Brain pericyte (primary cell): ENCODE measurements around the gene LAMB1.
"Not testable (repeated sequence)": the region's sequence is repeated elsewhere in the genome, so short reads cannot be mapped to it uniquely, and the experiment has no call there.

Experiments
- DNase-seq: peaks from one replicate; pipeline ENCODE4 v3.0.0-alpha.2; 2012; ENCODE audit warnings: low read depth, low spot score

The LAMB1 gene

DNA sequence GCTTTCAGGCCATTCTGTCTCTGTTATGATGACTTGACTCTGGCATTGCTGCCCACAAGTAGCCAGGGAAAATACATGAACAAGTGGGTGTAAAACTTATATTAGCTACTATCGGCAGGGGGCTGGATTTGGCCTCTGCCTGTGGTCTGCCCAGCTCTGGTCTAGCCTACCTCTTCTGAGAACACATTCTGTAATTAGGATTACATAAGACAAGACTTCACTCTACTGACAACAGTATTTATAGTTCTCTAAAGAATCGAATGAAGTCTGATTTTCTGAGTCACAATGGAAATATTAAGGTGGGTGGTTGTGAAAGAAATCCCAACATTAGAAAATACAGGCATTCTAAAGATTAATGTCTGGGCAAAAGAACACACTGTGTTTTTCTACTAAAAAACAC is 56.5 kb downstream of the LAMB1 start:
- no peak for DNase-seq

GRCh38 chr7:107945332-107945731 is 57.6 kb downstream of the LAMB1 start:
- DNase-seq, result no peak

- no peak for DNase-seq
These were observed 58.4 kb downstream of the LAMB1 start for GRCh38 chr7:107944411-107945169.

DNA sequence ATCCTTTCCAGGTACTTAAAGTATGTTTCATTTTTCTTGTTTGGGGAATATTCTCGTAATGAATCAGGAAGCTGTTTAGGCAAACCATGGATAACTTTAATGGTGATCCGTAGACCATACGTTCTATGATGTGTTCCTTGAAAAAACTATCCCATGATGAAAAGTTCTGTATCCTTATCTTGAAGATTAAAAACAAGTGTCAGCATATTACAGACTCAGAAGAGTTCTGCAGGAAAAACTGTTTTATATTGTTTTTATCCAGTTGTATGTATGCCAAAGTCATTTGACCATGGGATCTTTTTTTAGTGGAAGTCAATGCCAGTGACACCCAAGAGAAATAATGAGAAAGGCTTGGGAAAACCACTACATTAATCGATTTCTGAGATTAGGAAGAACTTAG is 59.9 kb downstream of the LAMB1 start:
- DNase-seq, result no peak

DNA sequence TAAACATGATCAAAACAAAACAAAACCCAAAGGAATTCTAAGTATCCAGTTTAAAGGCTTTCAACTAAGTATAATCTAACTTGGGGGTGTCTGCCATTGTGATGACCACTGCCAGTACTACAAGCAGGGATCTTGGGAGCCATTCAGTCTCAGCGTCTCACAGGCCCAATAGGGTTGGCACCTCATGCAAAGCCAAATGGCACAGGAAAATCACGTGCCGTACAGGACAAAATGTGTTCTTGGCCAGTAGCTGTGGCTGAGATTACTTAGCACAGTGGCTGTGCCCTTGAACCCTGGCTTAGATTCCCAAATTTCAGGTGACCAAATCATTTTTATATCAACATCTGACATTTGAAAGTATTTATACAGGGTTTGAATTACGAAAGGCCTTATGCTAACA is 62.0 kb downstream of the LAMB1 start:
- no peak for DNase-seq

GRCh38 chr7:107939573-107940489 is 63.1 kb downstream of the LAMB1 start:
- DNase-seq, result no peak

- no peak for DNase-seq
These were observed 64.3 kb downstream of the LAMB1 start for GRCh38 chr7:107938456-107939250.

DNA sequence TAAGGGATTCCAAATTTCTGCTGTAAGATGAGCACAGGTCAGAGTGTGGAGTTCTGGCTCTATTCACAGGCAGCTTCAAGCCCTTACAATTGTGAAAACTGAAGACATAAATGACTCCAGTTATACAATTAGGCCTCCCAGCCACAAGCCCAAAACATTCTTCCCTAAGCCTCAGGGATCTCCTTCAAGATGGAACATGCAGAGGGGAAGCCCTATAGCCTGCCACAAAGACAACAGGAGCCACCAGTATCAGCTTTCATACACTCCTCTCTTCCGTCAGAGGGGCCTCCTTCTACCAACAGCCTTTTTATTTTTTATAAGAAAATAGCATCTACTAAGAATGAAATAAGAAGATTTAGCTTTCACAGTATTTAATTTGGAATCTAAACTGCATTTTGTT is 65.4 kb downstream of the LAMB1 start:
- no peak for DNase-seq

GRCh38 chr7:107936312-107936711 is 66.6 kb downstream of the LAMB1 start:
- DNase-seq, result no peak

- no peak for DNase-seq
These were observed 67.8 kb downstream of the LAMB1 start for GRCh38 chr7:107934991-107935770.

GRCh38 chr7:107933386-107934013 is 69.5 kb downstream of the LAMB1 start:
- no peak for DNase-seq

DNA sequence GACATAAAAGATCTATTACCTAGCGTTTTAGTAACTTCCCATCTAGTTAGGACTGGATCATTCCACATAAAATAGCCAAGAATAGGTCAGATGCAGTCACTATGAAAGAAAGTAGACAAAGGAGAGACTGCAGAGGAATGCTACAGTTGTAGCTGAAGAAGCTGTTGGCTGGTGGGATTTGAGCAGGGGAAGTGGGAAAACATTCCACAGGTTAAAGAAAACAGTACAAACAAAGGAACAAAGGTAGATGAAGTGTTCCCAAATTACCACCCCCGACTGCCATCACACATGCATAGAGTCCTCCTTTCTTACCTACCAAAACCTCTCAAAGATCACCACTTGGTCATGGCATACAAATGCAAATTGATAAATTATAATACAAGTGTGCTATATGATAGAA is 70.2 kb downstream of the LAMB1 start:
- DNase-seq, result no peak

DNA sequence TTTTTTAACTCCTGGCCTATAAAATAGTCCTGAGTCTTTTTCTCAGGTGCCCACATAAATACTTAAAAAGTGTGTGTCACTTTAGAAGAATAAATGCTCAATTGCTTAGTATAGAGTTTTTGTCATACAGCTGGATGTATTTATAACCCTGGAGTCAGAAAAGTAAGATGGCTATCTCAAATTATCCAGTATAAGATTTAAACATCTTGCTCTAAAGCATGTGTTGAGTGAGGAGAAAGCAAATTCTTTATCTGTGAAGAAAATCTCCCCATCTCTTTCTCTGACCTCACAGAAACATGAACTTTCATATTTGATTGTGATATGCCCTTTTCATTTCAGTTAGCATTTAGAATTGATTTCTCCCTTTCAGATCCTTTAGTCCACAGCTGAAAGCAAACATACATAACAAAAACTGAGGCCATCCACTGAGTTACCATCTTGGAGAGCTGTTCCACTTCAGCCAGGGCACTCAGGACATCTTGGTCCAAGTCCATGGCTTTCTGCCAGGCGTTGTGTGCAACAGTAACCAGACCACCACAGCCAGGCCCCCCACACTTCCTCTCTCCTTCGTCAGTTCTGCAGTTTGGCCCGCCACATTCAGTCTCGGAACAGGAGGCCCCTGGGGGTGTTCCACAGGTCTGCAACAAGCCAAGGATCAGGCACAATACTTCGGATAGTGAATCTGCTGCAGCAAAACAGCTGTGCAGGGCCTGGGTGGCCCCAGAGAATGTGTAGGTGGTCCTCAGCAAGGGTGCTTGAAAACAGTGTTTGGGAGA is 71.0 kb downstream of the LAMB1 start:
- no peak for DNase-seq

GRCh38 chr7:107926481-107926880 is 76.5 kb downstream of the LAMB1 start:
- DNase-seq, result no peak

- DNase-seq, result no peak
These were observed 78.0 kb downstream of the LAMB1 start for GRCh38 chr7:107924841-107925504.

- no peak for DNase-seq
These were observed 80.1 kb downstream of the LAMB1 start for GRCh38 chr7:107922886-107923285.

DNA sequence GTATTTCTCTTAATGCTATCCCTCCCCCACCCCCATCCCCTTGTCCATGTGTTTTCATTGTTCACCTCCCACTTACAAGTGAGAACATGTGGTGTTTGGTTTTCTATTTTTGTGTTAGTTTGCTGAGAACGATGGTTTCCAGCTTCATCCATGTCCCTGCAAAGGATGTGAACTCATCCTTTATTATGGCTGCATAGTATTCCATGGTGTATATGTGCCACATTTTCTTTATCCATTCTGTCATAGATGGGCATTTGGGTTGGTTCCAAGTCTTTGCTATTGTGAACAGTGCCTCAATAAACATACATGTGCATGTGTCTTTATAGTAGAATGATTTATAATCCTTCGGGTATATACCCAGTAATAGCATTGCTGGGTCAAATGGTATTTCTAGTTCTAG is 81.1 kb downstream of the LAMB1 start:
- DNase-seq, result not testable (repeated sequence)

GRCh38 chr7:107920048-107920772 is 82.8 kb downstream of the LAMB1 start:
- peak; percentile 43 for DNase-seq

GRCh38 chr7:107918948-107919347 is 84.0 kb downstream of the LAMB1 start:
- no peak for DNase-seq
